OCI-LY3 (cell line): ENCODE results near the gene ATP13A2.

Source experiments
- CTCF ChIP-seq: fragments of 200-600, 300-600 bp; sonication (generic); IDR thresholded peaks from 2 replicates; pipeline ENCODE4 v1.5.1; 2014; ENCODE audit warnings: antibody characterized with exemption, low read length, low read depth
- EZH2phosphoT487 ChIP-seq: fragments of 200-600 bp; shearing (Covaris generic); IDR thresholded peaks from 2 replicates; pipeline ENCODE4 v1.6.1; 2018; ENCODE audit warnings: antibody characterized with exemption, mixed run types, low read depth

GRCh38 chr1:17060306-17060749 is 48.6 kb upstream of the ATP13A2 start:
- TF ChIP-seq CTCF (no peak), EZH2phosphoT487 (no peak)
